ENCODE measurements around the gene PIWIL1.

PIWIL1 gene

GRCh38 chr12:130333341-130333740, 4.3 kb upstream of the PIWIL1 start:
- DNase-seq = no peak
- TF ChIP-seq CTCF (IDR thresholded peaks at IDR 0.05) = no peak
- no peak overlapping the region for H3K4me3 Mint-ChIP-seq
- H3K27ac Mint-ChIP-seq = no peak overlapping the region
- H3K9me3 Mint-ChIP-seq = peaks cover 13% of the 10 kb centered on the region
- no peaks in the 10 kb centered on the region for H3K36me3 Mint-ChIP-seq (ENCODE audit: low read depth)
- H3K27me3 Mint-ChIP-seq (ENCODE audit: low read depth, poor library complexity) = peaks cover 34% of the 10 kb centered on the region
- H3K4me1 Mint-ChIP-seq = peaks cover 6% of the 10 kb centered on the region

DNA sequence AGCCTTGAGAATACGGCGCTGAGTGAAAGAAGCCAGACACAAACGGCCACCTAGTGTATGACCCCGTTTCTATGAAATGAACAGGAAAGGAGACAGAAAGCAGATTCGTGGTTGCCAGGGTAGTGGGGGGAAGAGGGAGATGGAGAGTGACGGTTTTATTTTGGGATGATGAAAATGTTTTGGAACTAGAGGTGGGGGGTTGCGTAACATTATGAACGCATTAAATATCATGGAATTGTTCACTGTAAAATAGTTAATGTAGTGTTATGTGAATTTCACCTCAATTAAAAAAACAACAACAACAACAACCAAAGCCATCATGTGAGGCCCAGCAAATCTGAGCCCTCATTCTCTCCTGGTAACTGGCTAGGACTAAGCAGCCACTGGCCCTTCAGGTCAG, 3.3 kb upstream of the PIWIL1 start:
- no peak for TF ChIP-seq CTCF (IDR thresholded peaks at IDR 0.05)
- Mint-ChIP-seq H3K4me3 (no peak overlapping the region), H3K27ac (no peak overlapping the region), H3K4me1 (peaks cover 2% of the 10 kb centered on the region), H3K36me3 (ENCODE audit: low read depth) (no peaks in the 10 kb centered on the region), H3K9me3 (peaks cover 13% of the 10 kb centered on the region), H3K27me3 (ENCODE audit: low read depth, poor library complexity) (peaks cover 30% of the 10 kb centered on the region)
- no peak for DNase-seq

DNA sequence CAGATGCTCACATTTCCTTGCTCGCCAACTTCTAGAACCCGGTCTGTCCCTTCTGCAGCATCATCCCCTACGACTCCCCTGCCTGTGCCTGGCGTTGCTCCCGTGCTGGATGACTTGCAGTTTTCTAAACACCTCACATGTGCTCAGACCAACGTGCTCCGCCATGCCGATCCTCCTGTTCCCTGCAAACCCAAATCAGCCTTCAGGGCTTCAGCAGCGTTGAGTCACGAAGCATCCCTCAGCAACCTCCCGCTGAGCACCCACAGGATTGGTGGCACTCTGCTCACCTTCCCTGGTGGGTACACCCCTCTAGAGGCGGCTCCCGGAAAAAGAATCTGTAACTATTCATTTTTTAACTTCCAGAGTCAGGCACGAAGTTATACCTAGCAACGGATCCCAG, 2.8 kb upstream of the PIWIL1 start:
- H3K9me3 Mint-ChIP-seq = peaks cover 16% of the 10 kb centered on the region
- H3K27me3 Mint-ChIP-seq (ENCODE audit: low read depth, poor library complexity) = peaks cover 29% of the 10 kb centered on the region
- H3K27ac Mint-ChIP-seq = no peak overlapping the region
- no peak for DNase-seq
- no peak for TF ChIP-seq CTCF (IDR thresholded peaks at IDR 0.05)
- peaks cover 3% of the 10 kb centered on the region for H3K4me1 Mint-ChIP-seq
- no peak overlapping the region for H3K4me3 Mint-ChIP-seq
- no peaks in the 10 kb centered on the region for H3K36me3 Mint-ChIP-seq (ENCODE audit: low read depth)

- H3K4me3 Mint-ChIP-seq = no peak overlapping the region
- no peak overlapping the region for H3K27ac Mint-ChIP-seq
- H3K4me1 Mint-ChIP-seq = peaks cover 5% of the 10 kb centered on the region
- peaks cover 30% of the 10 kb centered on the region for H3K27me3 Mint-ChIP-seq (ENCODE audit: low read depth, poor library complexity)
- peak; percentile 57 for DNase-seq
- peaks cover 18% of the 10 kb centered on the region for H3K9me3 Mint-ChIP-seq
- TF ChIP-seq CTCF (IDR thresholded peaks at IDR 0.05) = peak; percentile 72
- H3K36me3 Mint-ChIP-seq (ENCODE audit: low read depth) = no peaks in the 10 kb centered on the region
These were observed 1.9 kb upstream of the PIWIL1 start for GRCh38 chr12:130335517-130336392.

GRCh38 chr12:130336723-130337487, 782 bp upstream of the PIWIL1 start:
- H3K9me3 Mint-ChIP-seq = peaks cover 18% of the 10 kb centered on the region
- TF ChIP-seq CTCF (IDR thresholded peaks at IDR 0.05) = no peak
- no peaks in the 10 kb centered on the region for H3K36me3 Mint-ChIP-seq (ENCODE audit: low read depth)

More at GRCh38 chr12:130336723-130337487, 782 bp upstream of the PIWIL1 start:
- H3K27ac Mint-ChIP-seq = no peak overlapping the region
- H3K4me3 Mint-ChIP-seq = no peak overlapping the region
- H3K4me1 Mint-ChIP-seq = peaks cover 5% of the 10 kb centered on the region
- peaks cover 30% of the 10 kb centered on the region for H3K27me3 Mint-ChIP-seq (ENCODE audit: low read depth, poor library complexity)
- no peak for DNase-seq
